Natural killer cell treated with Interleukin-12 subunit alpha and Interleukin-12 subunit beta and Interleukin-15 and Interleukin-18, amount 100 ng/mL, for 72 hours (primary cell): ENCODE results near the gene DDX5. TPM values are rescaled to one million over a fixed set of nuclear protein-coding genes. Genes with fewer than 3 reads are reported as not detected.
"Not testable (repeated sequence)": the region's sequence is repeated elsewhere in the genome, so short reads cannot be mapped to it uniquely, and the experiment has no call there.

Source experiments
- ATAC-seq, 2 donors: fragments of 150-1000 bp; cut with Tn5 transposase in 1 of 2; sonication (Bioruptor Pico), chemical (Tn5 transposase) in 1 of 2; 2 replicates each; pipeline ENCODE4 v1.10.0; 2021
- DNase-seq: peaks from one replicate; pipeline ENCODE4 v3.0.0; 2022; ENCODE audit warnings: low spot score
- H3K27ac Mint-ChIP-seq, 2 donors: 1 replicate in 1 of 2; 2 replicates in 1 of 2; pipeline ENCODE4 v1.8.0; 2022; ENCODE audit warnings: mixed read lengths in 2 of 2, mild to moderate bottlenecking in 1 of 2, moderate library complexity in 1 of 2
- H3K27me3 Mint-ChIP-seq, 2 donors: 1 replicate in 1 of 2; 2 replicates in 1 of 2; pipeline ENCODE4 v1.8.0; 2022; ENCODE audit warnings: mixed read lengths in 2 of 2
- H3K36me3 Mint-ChIP-seq: one replicate; pipeline ENCODE4 v1.8.0; 2022; ENCODE audit warnings: mixed read lengths
- H3K4me1 Mint-ChIP-seq, 2 donors: 1 replicate in 1 of 2; 2 replicates in 1 of 2; pipeline ENCODE4 v1.8.0; 2022; ENCODE audit warnings: low read depth in 2 of 2, mixed read lengths in 2 of 2, mild to moderate bottlenecking in 1 of 2
- H3K4me3 Mint-ChIP-seq: one replicate; pipeline ENCODE4 v1.8.0; 2022; ENCODE audit warnings: mixed read lengths
- H3K9me3 Mint-ChIP-seq: 2 replicates; pipeline ENCODE4 v1.8.0; 2022; ENCODE audit warnings: mixed read lengths
- total RNA-seq, 2 donors: library from RNA; stranded (reverse); gene quantifications; one replicate each; pipeline ENCODE4 v1.2.3, GENCODE V29; 2022

The DDX5 gene
- total RNA-seq, 2 donors from 2014 or later: 987 to 1,102 TPM

DNA sequence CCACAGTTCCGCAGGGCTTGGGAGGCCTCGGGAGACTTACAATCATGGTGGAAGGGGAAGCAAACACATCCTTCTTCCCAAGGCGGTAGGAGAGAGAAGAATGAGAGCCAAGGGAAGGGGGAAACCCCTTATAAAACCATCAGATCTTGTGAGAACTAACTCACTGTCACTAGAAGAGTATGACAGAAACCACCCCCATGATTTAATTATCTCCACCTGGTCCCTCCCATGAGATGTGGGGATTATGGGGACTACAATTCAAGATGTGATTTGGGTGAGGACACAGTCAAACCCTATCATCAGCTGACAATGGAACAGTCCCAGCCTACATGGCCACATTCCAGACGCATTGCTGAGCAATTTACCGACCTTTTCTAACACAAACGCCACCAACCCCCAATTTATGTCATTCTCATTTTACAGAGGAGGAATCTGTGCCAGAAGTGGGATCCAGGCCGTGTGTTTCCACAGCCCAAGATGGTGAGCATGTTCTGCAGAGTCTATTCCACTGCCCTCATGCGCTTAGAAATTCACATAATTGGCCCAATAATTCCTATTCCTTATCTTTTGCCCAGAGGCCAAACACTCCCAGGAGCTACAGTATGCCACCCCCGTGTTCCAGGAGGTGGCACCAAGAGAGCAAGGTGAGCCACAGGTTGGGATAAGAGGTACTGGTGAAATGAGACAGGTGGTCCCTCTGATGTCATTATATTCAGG lies 39.9 kb downstream of the DDX5 start:
- H3K4me1 Mint-ChIP-seq: no peaks in the 10 kb centered on the region
- H3K9me3 Mint-ChIP-seq: no peaks in the 10 kb centered on the region
- H3K36me3 Mint-ChIP-seq: no peaks in the 10 kb centered on the region
- H3K27ac Mint-ChIP-seq: no peak overlapping the region
- no peak for DNase-seq
- H3K27me3 Mint-ChIP-seq: peaks cover 0 to 18% of the 10 kb centered on the region in 2 donors
- no peak for ATAC-seq
- no peak overlapping the region for H3K4me3 Mint-ChIP-seq

DNA sequence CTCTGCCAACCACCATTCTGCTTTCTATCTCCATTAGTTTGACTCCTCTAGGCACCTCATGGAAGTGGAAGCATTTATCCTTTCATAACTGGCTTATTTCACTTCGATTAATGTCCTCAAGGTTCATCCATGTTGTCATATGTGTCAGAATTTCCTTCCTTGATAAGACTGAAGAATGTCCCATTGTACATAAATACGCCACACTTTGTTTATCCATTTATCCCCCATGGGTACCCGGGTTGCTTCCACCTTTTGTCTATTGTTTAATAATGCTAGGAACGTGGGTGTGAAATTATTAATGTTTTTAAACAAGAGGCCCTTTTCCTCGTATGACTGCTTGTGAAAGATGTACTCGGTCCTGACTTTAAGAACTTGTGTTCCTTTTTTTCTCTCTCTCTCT lies 44.3 kb downstream of the DDX5 start:
- Mint-ChIP-seq H3K4me3 (no peak overlapping the region), H3K9me3 (no peaks in the 10 kb centered on the region), H3K27ac (no peak overlapping the region), H3K27me3 (peaks cover 0 to 13% of the 10 kb centered on the region in 2 donors), H3K36me3 (no peaks in the 10 kb centered on the region), H3K4me1 (peaks cover 0 to 5% of the 10 kb centered on the region in 2 donors)
- ATAC-seq (no peak), DNase-seq (no peak)

DNA sequence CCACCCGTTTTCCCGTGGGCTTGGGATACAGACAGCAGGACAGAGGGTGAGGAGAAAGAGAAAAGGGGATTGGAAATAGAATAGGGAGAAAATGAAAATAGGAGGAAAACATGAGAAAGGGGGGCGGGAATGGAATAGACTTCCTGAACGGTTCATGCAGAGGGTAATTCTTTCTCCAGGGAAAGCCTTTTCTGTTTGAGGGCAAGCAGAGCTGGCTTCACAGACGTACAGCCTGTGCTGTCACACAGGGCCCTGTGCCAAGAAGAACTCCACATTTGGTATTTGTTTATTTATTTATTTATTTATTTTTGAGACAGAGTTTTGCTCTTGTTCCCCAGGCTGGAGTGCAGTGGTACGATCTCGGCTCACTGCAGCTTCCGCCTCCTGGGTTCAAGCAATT lies 45.1 kb downstream of the DDX5 start:
- H3K4me3 Mint-ChIP-seq: no peak overlapping the region
- no peaks in the 10 kb centered on the region for H3K9me3 Mint-ChIP-seq
- DNase-seq (no peak), ATAC-seq (no peak)
- no peaks in the 10 kb centered on the region for H3K36me3 Mint-ChIP-seq
- H3K4me1 Mint-ChIP-seq: peaks cover 5 to 11% of the 10 kb centered on the region in 2 donors
- no peak overlapping the region for H3K27ac Mint-ChIP-seq
- peaks cover 0 to 5% of the 10 kb centered on the region in 2 donors for H3K27me3 Mint-ChIP-seq

DNA sequence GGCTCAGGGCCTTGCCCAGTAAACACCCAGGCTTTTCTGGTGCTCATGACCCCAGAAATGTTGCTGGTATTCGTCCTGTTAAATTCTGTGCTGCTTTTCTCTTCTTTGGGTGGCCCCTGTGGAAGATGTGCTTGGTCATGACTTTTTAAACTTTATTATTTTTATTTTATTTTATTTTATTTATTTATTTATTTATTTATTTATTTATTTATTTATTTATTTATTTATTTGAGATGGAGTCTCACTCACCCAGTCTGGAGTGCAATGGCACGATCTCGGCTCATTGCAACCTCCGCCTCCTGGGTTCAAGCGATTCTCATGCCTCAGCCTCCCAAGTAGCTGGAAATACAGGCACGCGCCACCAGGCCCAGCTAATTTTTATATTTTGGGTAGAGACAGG lies 46.3 kb downstream of the DDX5 start:
- not testable (repeated sequence) for H3K9me3 Mint-ChIP-seq, H3K36me3 Mint-ChIP-seq, H3K27ac Mint-ChIP-seq, DNase-seq, ATAC-seq, H3K4me3 Mint-ChIP-seq, H3K27me3 Mint-ChIP-seq
- peaks cover 8 to 11% of the 10 kb centered on the region in 2 donors for H3K4me1 Mint-ChIP-seq

DNA sequence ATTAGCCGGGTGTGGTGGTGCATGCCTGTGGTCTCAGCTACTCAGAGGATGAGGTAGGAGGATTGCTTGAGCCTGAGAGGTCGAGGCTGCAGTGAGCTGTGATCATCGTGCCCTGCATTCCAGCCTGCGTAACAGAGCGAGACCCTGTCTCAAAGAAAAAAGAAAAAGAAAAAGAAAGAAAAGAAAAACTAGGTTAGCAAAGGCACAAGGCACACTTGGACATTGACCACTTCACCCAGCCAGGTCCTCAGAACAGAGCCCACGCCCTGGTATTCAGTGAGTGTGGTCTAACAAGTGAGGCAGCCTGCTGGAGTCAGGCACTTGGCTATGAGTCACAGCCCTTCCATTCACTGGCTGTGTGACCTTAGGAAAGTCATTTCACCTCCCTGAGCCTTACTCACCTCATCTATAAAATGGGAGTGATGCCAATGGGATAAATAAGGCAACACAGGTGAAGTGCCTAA lies 46.8 kb downstream of the DDX5 start:
- no peaks in the 10 kb centered on the region for H3K27me3 Mint-ChIP-seq
- H3K27ac Mint-ChIP-seq: no peak overlapping the region
- ATAC-seq: no peak

DNA sequence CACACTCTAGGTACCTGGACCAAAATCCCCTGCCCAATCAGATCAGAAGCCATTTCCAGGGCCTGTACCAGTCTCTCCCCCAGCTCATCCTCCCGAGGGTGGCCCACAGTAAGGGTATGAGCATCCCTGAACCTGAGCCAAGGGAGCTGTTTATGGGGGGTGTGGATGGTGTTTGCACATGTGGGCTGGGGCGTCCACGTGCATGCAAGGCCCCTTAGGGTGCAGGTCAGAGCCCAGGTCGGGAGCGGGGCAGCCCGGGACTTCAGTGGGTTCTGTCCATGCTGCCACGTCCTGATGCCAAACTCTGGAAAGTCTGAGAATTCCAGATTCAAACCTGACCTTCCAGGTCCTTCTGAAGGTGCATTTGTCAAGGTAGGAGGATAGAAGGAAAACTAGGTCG lies 47.3 kb downstream of the DDX5 start:
- peak in 1 of 2 donors; percentile 32 for ATAC-seq
- Mint-ChIP-seq H3K36me3 (no peaks in the 10 kb centered on the region), H3K27me3 (no peaks in the 10 kb centered on the region), H3K4me1 (peaks cover 8 to 11% of the 10 kb centered on the region in 2 donors), H3K9me3 (no peaks in the 10 kb centered on the region), H3K27ac (no peak overlapping the region), H3K4me3 (no peak overlapping the region)
- DNase-seq: no peak

More for the DNA sequence above, 46.8 kb downstream of the DDX5 start:
- Mint-ChIP-seq H3K36me3 (no peaks in the 10 kb centered on the region), H3K4me3 (no peak overlapping the region), H3K4me1 (peaks cover 8 to 11% of the 10 kb centered on the region in 2 donors), H3K9me3 (no peaks in the 10 kb centered on the region)
- no peak for DNase-seq

DNA sequence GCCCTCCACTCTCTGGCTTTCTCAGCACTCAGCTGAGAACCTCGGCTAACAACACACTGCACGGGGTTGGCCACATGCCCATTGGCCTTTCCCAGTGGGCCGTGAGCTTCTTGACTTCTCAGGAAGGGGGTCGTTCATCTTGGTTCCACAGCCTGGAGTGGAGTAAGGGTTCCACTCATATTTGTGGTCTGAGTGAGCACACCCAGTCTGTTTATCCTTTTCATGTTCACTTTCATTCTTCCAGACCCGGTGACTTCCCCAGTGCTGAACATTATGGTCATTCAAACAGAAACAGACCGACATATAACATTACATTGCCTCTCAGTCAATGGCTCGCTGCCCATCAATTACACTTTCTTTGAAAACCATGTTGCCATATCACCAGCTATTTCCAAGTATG lies 48.9 kb downstream of the DDX5 start:
- no peak for DNase-seq
- no peak overlapping the region for H3K4me3 Mint-ChIP-seq
- H3K9me3 Mint-ChIP-seq: no peaks in the 10 kb centered on the region
- H3K4me1 Mint-ChIP-seq: peaks cover 8 to 11% of the 10 kb centered on the region in 2 donors
- no peaks in the 10 kb centered on the region for H3K27me3 Mint-ChIP-seq
- no peaks in the 10 kb centered on the region for H3K36me3 Mint-ChIP-seq
- no peak for ATAC-seq
- peak overlapping the region in 1 of 2 donors; percentile 1 for H3K27ac Mint-ChIP-seq

DNA sequence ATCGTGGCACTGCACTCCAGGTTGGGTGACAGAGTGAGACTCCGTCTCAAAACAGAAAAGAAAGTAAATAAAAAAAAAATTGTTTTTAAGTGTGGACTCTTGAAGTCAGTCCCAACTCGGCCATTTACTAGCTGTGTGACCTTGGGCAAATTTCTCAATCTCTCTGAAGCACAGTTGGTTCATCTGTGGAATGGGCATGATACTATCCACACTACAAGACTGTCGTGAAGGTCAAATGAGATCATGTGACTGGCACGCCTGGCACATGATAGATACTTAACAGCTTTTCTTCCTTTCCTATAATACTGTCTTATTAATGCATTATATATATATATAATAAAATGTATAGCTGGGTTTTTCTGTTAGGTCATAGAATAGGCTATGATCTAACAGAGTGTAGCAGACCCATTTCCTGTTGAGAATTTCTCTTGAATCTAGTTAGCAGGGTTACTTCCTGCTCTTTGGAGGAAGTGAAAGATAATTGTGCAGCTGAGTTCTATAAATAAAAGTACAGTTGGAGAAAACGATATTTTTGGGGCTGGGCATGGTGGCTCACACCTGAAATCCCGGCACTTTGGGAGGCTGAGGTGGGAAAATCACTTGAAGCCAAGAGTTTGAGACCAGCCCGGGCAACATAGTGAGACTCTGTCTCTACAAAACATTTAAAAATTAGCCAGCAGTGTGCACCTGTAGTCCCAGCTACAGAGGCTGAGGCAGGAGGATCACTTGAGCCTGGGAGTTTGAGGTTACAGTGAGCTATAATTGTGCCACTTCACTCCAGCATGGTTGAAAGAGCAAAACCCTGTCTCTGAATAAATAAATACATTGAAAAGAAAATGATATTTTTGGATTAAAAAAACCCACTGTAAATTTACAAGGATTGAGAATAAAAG lies 49.9 kb downstream of the DDX5 start:
- Mint-ChIP-seq H3K9me3 (no peaks in the 10 kb centered on the region), H3K27me3 (no peaks in the 10 kb centered on the region), H3K4me3 (peak overlapping the region; percentile 33), H3K27ac (peak overlapping the region; percentile 61 to 88), H3K4me1 (peaks cover 8 to 11% of the 10 kb centered on the region in 2 donors), H3K36me3 (no peaks in the 10 kb centered on the region)
- DNase-seq (no peak), ATAC-seq (peak in 1 of 2 donors; percentile 43)

DNA sequence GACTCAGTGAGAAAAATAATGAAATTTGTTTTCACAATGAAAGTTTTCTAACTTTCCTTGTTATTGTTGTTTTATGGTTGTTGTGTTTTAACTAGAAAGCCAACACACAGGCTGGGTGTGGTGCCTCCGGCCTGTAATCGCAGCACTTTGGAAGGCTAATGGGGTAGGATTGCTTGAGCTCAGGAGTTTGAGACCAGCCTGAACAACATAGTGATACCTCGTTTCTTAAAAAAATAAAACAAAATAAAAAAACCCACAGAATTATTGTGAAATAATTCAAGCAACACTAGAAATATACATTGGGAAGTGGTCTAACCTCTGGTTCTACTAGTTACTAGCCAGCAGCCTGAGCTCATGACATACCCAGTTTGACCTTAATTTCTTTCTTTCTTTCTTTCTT lies 56.5 kb downstream of the DDX5 start:
- Mint-ChIP-seq H3K4me1 (peaks cover 16 to 23% of the 10 kb centered on the region in 2 donors), H3K27me3 (no peaks in the 10 kb centered on the region), H3K4me3 (peak overlapping the region; percentile 82), H3K27ac (peak overlapping the region; percentile 78 to 85), H3K9me3 (no peaks in the 10 kb centered on the region), H3K36me3 (no peaks in the 10 kb centered on the region)
- peak; percentile 57 to 64 for ATAC-seq
- no peak for DNase-seq

DNA sequence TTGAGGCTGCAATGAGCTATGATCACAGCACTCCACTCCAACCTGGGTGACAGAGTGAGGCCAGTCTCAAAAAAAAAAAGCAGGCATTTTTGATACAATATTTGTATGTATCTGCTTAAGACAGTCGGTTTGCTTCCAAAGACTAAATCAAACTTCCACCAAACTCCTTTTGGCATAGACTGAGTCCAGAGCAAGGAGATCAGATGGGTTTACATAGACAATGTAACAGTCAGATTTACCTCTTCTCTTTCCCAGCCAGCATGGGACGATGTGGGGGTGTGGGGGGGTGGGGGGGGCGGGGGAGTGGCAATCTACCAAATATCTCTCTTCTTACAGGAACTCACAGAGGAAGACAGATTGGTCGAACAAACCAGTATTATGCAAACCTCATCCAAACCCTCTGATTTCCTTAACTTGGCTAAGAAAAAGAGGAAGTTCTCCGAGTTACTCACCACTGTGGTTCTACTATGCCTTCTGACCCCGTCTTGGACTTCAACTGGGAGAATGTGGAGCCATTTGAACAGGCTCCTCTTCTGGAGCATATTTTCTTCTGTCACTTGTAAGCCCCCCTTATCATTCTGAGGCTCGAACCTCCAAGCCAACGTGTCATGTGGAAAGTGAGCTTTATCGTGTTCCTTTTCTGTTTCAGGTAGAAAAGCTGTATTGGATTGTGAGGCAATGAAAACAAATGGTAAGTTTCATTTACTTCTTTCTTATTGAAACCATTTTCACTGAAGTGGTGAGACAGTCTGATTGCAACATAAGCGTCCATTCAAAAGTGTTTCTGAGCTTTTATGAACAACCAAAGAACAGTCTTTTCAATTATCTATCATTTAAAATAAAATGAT lies 57.2 kb downstream of the DDX5 start, which contains the start of gene MILR1:
MILR1 (plus strand) TSS at position 451 of the 848 bp plus-strand sequence; CDS start at position 505, 54 bp downstream.
- ATAC-seq: peak; percentile 56 to 81
- Mint-ChIP-seq H3K27me3 (no peaks in the 10 kb centered on the region), H3K4me1 (peaks cover 16 to 23% of the 10 kb centered on the region in 2 donors), H3K36me3 (no peaks in the 10 kb centered on the region), H3K27ac (peak within 1 kb of the TSS; percentile 78 to 85), H3K4me3 (peak within 1 kb of the TSS; percentile 82), H3K9me3 (no peaks in the 10 kb centered on the region)
- no peak for DNase-seq

Other genes starting within 250 kb of the DDX5 start
- gene TEX2, start 243.0 kb downstream of the DDX5 start, total RNA-seq: 10 to 100 TPM; 14.0 to 28.6 TPM
- 10 to 100 TPM in 1 of 2 donors, 1 to 10 TPM in 1; 8.1 to 17.1 TPM for gene PECAM1, start 115.4 kb downstream of the DDX5 start, total RNA-seq
- 1 to 10 TPM; 5.0 to 6.9 TPM for gene MILR1, start 57.2 kb downstream of the DDX5 start, total RNA-seq
- 10 to 100 TPM; 32.6 to 61.1 TPM for gene POLG2, start 9.2 kb downstream of the DDX5 start, total RNA-seq
- gene CEP95, start 688 bp upstream of the DDX5 start, total RNA-seq: 10 to 100 TPM; 47.7 to 74.3 TPM
- 10 to 100 TPM; 18.0 to 26.1 TPM for gene SMURF2, start 156.0 kb upstream of the DDX5 start, total RNA-seq